HepG2 (cell line): ENCODE results near the gene NFE2. TPM values are rescaled to one million over a fixed set of nuclear protein-coding genes. Genes with fewer than 3 reads are reported as not detected.

Experiments used
- ARID4A ChIP-seq: sonication (generic); formaldehyde crosslinking; IDR thresholded peaks from 2 replicates; pipeline ENCODE4 v1.5.0; 2020; ENCODE audit warnings: mild to moderate bottlenecking, missing genetic modification reagents, borderline replicate concordance
- ATF7 ChIP-seq, 2 experiments: fragments of 450-650 bp in 1 of 2; sonication (generic) in 1 of 2; formaldehyde crosslinking in 1 of 2; IDR thresholded peaks; 2 replicates each; pipeline versions ENCODE4 v1.4.0 to v1.6.1; 2016 to 2020; ENCODE audit warnings: antibody characterized with exemption in 1 of 2, mild to moderate bottlenecking in 1 of 2, missing genetic modification reagents in 1 of 2
- CBX5 ChIP-seq: sonication (generic); formaldehyde crosslinking; IDR thresholded peaks from 2 replicates; pipeline ENCODE4 v1.4.0; 2020; ENCODE audit warnings: missing genetic modification reagents, borderline replicate concordance
- ELK4 ChIP-seq: sonication (generic); formaldehyde crosslinking; IDR thresholded peaks from 2 replicates; pipeline ENCODE4 v1.9.0; 2021; ENCODE audit warnings: missing genetic modification reagents, borderline replicate concordance
- ERF ChIP-seq: IDR thresholded peaks from 2 replicates; pipeline ENCODE4 v1.6.1; 2018; ENCODE audit warnings: missing biosample characterization, missing genetic modification reagents
- GATAD2A ChIP-seq: IDR thresholded peaks from 2 replicates; pipeline ENCODE4 v1.6.1; 2016
- HINFP ChIP-seq: sonication (generic); formaldehyde crosslinking; IDR thresholded peaks from 2 replicates; pipeline ENCODE4 v1.4.0; 2020; ENCODE audit warnings: low read depth, mild to moderate bottlenecking, missing genetic modification reagents
- IKZF5 ChIP-seq: IDR thresholded peaks from 2 replicates; pipeline ENCODE4 v1.6.1; 2018; ENCODE audit warnings: missing genetic modification reagents, mild to moderate bottlenecking, missing compliant biosample characterization
- PCBP1 ChIP-seq: fragments of 200-400 bp; formaldehyde crosslinking; IDR thresholded peaks from 2 replicates; pipeline ENCODE4 v1.6.1; 2017; ENCODE audit warnings: mild to moderate bottlenecking, low read depth, low read length, borderline replicate concordance
- SALL1 ChIP-seq: sonication (generic); formaldehyde crosslinking; IDR thresholded peaks from 2 replicates; pipeline ENCODE4 v1.8.0; 2022; ENCODE audit warnings: mild to moderate bottlenecking, missing genetic modification reagents
- TIGD3 ChIP-seq: sonication (generic); formaldehyde crosslinking; IDR thresholded peaks from 2 replicates; pipeline ENCODE4 v1.5.1; 2020; ENCODE audit warnings: mild to moderate bottlenecking, missing genetic modification reagents, borderline replicate concordance
- ZEB1 ChIP-seq: IDR thresholded peaks from 2 replicates; pipeline ENCODE4 v1.6.1; 2012; ENCODE audit warnings: mild to moderate bottlenecking, low read depth, inconsistent platforms; ENCODE audit not compliant: insufficient replicate concordance
- ZNF597 ChIP-seq: sonication (generic); formaldehyde crosslinking; IDR thresholded peaks from 2 replicates; pipeline ENCODE4 v1.5.0; 2020; ENCODE audit warnings: missing genetic modification reagents
- polyA plus RNA-seq, 8 experiments: library from polyadenylated mRNA; depleted of rRNA in 3 of 8; stranded (reverse) in 7 of 8; unstranded in 1 of 8; fragments of >200 nt; fragmentation: Illumina TruSeq in 4 of 8; extraction: Trizol in 4 of 8; gene quantifications; 2 replicates each; pipeline versions ENCODE4 v1.2.1 to v1.2.3, GENCODE V29; 2011 to 2016; ENCODE audit warnings: low read depth in 4 of 8, missing spikeins in 1 of 8, mixed read lengths in 1 of 8; ENCODE audit not compliant: insufficient read depth in 1 of 8
- total RNA-seq, 5 experiments: library from RNA; depleted of rRNA; stranded (reverse); fragments of >200 nt; fragmentation: Illumina TruSeq; extraction: Trizol; gene quantifications; 2 replicates each; pipeline ENCODE4 v1.2.3, GENCODE V29; 2016; ENCODE audit warnings: low read depth in 1 of 5

Gene NFE2
- total and polyA plus RNA-seq, 2 of the 13 experiments (the other 11 are each of a cell fraction or from before 2014, with no cell fraction given) = 4.5 to 7.8 TPM

GRCh38 chr12:54300732-54301427 lies at the start of gene NFE2 (continued):
- TF ChIP-seq TIGD3 (no peak), ARID4A (CRISPR knock-in tag) (peak; percentile 49; the same call in 1 of the 2 replicates), IKZF5 (CRISPR knock-in tag) (0 out of 2 replicates have a peak, but pooled peaks have one; percentile 32), ATF7 (IDR thresholded peaks at IDR 0.05) (no peak), ATF7 (CRISPR knock-in tag; IDR thresholded peaks at IDR 0.05) (peak; percentile 66; the same call in 1 of the 2 replicates), PCBP1 (0 out of 2 replicates have a peak, but pooled peaks have one; percentile 58), ERF (CRISPR knock-in tag) (peak; percentile 55; the same call in 1 of the 2 replicates), CBX5 (no peak), ZEB1 (peak; percentile 92), HINFP (CRISPR knock-in tag) (0 out of 2 replicates have a peak, but pooled peaks have one; percentile 38), ZNF597 (no peak), GATAD2A (peak; percentile 68), ELK4 (CRISPR knock-in tag) (no peak), SALL1 (CRISPR knock-in tag) (peak; percentile 41; the same call in 1 of the 2 replicates)
